GM18868 (cell line): ENCODE results near the gene UBTD1.
"Not testable (repeated sequence)": the region's sequence is repeated elsewhere in the genome, so short reads cannot be mapped to it uniquely, and the experiment has no call there.

Experiments
- ATAC-seq: cut with Tn5 transposase; IDR thresholded peaks from one replicate; pipeline ENCODE4 v1.9.1; 2021; ENCODE audit warnings: mild to moderate bottlenecking, moderate library complexity; ENCODE audit not compliant: unreplicated experiment

Gene UBTD1, protein sequence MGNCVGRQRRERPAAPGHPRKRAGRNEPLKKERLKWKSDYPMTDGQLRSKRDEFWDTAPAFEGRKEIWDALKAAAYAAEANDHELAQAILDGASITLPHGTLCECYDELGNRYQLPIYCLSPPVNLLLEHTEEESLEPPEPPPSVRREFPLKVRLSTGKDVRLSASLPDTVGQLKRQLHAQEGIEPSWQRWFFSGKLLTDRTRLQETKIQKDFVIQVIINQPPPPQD

DNA sequence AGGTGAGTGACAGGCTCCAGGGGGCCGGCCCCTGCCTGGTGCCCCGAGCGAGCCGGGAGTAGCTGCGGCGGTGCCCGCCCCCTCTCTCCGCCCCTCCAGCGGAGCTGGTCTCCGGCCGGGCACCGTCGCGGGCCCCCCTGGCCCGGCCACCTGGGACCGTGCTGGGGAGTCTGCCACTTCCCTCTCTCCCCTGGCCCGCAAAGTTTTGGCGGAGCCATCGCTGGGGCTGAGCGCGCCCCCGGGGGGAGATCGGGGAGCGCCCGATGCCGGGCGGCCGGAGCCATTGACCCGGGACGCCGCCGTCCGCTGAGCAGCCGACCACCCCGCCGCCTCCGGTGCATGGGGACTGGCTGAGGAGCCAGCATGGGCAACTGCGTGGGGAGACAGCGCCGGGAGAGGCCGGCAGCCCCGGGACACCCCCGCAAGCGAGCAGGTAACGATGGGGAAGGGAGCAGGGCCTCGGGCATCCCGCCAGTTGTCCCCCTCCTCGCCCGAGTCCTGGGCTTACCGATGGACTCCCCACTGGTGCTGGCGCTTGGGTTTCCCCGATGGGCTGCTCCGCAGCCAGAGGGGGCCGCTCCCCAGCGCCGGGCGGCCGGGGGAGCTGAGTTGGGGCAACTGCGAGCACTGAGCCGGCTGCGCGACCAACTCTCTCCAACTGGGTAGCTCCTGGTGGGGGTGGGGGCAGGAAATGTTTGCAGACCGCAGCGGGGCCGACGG, at the start of gene UBTD1:
Gene UBTD1, plus strand, starts transcription at position 84 of the 720 bp plus-strand sequence. Its CDS starts 280 bp downstream, at position 364.
- ATAC-seq = no peak

DNA sequence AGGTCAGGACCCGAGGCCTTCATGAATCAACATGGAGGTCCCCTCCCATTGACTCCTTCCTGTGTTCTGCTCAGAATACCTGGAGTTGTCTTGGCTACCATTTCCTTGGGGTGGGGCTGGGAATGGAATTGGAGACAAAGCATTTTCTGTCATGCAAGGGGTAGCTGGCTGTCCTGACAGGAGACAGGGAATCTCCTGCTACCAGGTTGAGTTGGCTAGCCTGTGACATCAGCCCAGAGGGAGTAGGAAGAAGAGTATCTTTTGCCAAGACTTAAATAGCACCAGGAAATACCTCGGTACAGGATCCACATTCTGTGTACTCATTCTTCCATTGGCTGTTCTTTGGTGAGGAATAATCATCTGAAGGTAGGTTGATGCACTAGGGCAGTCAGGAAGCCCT, 47.9 kb upstream of the UBTD1 start:
- ATAC-seq = no peak

DNA sequence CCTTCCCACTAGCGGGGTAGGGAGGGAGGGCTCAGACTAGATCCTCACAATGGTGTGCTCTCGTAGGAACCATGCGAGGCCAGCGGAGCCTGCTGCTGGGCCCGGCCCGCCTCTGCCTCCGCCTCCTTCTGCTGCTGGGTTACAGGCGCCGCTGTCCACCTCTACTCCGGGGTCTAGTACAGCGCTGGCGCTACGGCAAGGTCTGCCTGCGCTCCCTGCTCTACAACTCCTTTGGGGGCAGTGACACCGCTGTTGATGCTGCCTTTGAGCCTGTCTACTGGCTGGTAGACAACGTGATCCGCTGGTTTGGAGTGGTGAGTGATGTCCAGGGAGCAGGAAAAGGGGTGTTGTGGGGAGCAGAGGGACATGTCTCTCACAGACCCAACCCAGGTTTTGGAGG, 47.1 kb upstream of the UBTD1 start:
- no peak for ATAC-seq

DNA sequence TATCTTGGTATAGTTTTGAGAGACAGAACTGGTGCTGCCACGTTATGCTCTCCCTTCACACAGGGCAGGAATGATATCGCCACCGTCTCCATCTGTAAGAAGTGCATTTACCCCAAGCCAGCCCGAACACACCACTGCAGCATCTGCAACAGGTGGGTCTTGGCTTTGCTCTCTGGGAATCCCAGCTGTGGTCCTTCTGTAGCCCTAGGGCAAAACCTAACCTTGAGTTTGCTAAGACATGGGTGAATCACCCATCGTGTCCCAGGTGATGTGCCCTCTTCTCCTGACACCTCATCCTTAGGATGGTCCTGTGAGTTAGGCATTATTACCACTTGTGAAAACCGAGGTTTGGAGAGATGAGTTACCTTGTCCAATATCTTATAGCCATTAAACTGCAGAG, 46.4 kb upstream of the UBTD1 start:
- no peak for ATAC-seq

DNA sequence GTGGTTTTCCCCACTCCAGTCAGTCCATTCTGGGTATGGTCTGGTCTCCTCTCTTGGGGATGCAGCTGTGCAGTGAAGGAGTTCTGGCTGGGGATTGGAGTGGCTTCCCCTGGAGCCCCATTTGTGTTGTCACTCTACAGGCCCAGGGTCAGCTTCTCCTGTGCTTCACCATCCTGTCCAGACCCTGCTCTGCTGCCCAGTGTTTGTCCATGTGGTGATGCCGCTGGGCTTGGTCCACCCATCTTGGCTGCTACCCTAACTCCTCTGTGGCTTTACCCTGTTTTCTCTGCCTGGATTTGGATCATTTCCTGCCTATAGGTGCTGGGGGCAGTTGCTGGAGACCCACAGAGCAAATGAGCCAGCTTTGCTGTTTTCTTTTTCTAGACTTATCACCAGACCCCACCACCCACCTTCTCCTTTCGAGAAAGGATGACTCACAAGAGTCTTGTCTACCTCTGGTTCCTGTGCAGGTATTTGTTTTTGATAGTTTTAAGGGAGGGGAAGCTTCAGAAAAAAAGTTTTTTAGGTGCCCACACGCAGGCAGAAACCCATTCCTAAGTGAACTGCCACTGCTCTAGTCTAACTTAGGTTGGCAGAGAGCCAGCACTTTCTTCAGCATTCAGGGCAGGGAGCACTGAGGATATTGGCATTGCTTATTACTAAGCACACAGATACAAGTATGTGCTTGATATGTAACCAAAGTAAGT, 44.2 kb upstream of the UBTD1 start:
- ATAC-seq = no peak

DNA sequence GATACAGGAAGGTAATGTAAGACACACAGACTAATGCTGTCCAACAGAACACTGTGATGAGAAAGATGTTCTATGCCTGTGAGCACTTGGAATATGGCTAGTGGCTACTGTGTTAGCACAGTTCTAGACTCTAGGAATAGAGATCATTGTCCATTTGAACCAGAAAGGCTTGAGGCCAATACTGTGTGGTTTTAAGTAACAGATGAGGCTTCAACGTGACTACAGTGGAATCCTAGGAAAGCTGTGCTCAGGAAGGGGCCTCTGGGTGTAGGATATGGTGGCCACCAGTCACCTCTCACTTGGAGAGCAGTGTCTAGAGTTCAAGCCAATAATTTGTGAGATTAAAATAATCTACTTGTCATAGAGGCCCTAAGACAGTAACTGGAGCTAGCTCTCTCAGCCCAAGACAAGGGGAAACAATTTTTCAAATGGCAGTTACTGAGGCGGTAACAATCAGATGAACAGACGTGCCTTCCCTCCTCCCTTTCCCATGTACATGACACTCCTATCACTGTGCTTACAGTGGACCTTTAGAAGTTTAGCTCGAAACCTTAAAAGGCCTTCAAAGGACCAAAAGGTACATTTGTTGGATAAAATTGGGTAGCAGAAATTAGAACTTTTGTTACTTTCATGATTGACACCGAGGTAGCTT, 42.6 kb upstream of the UBTD1 start:
- no peak for ATAC-seq

DNA sequence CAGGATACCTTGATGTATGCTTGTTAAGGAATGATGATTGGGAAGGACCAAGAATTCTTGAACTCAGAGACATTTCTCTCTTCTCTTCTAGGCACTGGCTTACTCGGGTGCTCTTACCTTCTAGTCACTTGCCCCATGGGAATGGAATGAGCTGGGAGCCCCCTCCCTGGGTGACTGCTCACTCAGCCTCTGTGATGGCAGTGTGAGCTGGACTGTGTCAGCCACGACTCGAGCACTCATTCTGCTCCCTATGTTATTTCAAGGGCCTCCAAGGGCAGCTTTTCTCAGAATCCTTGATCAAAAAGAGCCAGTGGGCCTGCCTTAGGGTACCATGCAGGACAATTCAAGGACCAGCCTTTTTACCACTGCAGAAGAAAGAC, 42.0 kb upstream of the UBTD1 start:
- no peak for ATAC-seq

DNA sequence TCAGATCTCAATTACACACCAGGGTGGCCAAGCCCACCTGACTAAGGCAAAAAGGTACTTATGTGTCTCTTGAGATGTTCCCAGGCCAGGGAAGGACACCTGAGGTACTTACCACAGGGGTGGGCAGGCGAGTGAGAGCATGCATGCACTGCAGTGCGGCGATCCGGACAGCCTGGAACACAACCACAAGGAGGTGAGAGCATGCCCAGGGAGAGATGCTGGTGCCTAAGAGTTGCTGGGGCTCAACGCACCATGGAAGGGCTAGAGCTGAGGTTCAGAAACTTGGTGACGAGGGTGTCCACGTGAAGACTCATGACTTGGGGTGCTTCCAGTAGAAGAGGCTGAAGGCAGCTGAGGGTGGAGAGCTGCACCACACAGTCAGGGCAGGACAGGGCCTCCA, 39.6 kb upstream of the UBTD1 start:
- no peak for ATAC-seq

DNA sequence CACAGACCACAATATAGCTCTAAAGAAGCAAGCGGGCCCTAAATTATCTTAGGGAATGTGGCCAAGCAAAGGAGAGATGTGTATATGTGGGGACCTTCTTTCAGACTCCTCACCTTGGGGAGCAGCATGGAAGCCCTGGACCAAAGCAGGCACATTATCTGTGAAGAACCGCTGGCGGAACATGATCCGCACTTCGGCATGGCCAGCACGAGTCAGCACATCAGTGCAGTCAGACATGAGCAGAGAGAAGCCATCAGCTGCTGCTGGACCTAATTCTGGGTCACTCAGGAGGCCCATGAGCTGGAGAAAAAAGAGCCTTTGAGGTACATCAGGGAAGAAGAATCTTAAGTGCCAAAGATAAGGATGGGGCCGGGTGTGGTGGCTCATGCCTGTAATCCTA, 38.8 kb upstream of the UBTD1 start:
- ATAC-seq = no peak

DNA sequence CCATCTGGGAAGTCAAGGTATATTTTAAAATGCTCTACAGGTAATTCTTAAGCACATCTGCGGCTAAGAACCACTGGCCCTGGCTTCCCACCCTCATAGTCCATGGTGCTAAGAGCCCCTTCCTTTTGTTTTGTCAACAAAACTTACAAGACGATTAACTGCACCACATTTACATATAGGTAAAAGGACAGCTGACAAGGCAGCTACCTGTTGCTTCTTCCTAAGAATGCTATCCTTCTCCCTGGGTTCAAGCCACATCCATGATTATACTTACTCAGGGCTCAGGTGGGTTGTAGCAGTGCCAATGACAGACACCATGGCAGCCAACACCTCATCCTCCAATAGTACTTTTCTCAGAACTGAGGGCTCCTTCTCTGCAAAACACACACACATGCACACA, 36.4 kb upstream of the UBTD1 start:
- ATAC-seq = no peak

DNA sequence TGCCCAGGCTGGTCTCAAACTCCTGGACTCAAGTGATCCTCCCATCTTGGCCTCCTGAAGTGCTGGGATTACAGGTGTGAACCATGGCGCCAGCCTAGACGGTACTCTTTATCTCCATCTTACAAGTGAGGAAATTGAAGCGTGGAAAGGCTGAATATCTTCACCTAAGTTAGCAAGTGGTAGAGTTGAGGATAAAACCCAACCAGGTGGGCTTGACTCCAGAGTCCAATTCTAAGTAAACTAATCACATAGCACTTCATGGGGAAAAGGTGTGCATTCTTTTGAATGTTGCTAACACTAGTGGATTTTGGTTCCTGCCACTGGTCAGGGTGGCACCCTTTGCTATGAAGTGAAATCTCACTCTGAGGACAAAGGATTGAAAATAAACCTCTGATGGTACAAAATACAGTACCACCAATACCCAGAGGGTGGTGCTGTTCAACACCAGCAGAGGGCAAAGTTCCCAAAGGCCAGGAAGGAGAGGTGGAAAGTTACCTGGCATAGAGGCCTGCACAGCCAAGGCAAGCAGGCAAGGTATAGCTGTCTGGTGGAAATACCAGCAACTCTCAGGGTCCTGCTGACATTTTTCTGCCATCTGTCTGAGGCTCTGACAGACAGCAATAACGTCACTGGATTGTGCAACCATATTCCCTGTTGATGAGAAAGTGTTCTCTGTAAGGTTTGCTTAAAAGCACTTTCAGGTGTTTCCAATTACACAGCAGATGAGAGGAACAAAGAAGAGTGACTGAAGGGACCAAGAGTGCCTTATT, 35.2 kb upstream of the UBTD1 start:
- ATAC-seq = no peak

DNA sequence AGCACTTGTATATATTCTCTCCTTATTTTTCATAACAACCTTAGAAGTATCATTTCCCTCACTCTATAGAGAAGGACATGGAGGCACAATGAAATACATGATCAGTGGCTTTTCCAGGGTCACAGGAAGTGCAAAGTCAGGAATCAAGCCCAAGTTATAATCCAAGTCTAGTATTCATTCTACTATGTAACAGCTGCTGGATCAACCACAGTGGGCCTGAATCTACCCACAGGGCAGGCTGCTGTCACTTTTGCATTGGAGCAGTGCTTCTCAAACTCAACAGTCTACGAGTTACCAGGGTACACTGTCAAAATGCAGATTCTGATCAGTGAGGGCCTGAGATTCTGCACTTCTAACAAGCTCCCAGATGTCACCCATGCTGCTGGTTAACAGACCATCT, 34.5 kb upstream of the UBTD1 start:
- ATAC-seq = no peak

DNA sequence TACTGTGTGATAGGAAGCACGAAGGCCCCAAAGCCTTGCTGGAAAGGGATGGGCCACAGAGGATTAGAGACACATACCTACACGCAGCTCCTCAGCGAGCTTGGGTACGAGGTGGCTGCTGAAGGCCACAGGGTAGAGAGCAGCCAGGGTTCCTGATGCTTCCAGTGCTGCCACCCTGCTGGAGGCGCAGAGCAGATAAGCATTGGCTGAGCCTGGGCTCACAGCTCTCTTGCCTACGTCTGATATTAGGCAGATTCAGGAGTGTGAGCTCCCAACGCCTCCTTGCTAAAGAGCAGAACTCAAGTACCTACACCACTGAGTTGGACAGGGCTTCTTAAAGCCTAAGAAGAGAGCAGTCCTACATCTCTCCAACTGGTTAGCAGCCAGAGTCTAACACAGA, 32.7 kb upstream of the UBTD1 start:
- ATAC-seq = no peak

DNA sequence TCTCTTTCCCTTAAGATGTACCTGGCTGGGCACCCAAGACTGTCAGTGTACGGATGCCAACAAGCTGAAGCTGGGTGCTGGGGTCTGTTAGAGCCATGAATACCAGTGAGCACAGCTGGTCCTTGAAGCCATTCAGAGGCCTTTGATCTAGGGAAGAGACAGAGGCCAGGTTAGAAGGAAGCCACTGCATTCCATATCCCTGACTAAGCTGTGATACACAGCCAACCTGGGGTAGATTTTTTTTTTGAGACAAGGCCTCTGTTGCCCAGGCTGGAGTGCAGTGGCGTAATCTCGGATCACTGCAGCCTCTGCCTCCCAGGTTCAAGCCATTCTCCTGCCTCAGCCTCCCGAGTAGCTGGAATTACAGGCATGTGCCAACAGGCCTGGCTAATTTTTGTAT, 32.0 kb upstream of the UBTD1 start:
- no peak for ATAC-seq

DNA sequence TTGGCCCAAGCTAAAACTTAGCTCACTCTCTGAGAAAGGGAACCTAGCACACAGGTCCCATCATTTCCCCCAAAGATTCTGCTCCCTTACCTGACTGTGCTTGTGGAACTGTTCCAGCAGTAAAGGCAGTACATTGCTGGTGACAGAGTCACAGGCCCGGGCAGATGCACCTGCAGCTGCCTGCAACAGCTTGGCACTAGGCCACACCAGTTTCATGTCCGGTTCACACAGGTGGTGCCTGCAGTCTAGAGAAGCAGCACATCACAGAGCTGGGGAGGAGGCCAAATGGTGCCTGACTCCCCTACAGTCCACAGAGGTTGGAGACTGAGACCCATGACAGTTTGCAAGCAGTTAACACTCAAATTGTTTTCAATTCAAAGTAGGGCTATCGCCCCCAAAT, 30.6 kb upstream of the UBTD1 start:
- no peak for ATAC-seq

DNA sequence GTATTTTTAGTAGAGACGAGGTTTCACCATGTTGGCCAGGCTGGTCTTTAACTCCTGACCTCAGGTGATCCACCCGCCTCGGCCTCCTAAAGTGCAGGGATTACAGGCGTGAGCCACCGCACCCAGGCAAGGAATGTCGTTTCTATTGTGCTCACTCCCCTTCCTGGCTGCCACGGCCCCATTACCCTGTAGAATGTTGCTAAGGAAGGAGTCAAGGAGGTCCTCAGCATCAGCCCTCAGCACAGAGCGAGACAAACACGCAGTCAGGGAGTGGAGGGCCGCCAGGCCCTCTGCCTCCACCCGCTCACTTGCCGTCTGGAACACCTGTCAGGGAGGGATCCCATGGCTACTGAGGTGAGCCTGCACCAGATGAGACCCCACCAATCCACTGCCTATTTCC, 29.9 kb upstream of the UBTD1 start:
- not testable (repeated sequence) for ATAC-seq

DNA sequence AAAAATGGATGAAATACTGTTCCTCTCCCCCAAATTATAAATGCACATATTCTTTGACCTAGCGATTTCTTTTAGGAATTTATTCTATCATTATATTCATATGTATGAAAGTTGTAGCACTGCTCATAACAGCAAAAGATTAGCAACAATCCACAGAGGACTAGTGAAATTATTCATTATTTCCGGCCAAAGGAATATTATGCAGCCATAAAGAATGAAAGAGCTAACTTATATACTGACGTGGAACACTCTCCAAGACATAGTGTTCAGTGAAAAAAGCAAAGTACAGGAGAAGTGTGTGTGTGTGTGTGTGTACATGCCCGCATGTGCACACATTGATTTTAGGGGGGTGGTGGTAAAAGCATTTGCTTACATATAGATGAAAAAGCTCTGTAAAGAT, 23.8 kb upstream of the UBTD1 start:
- no peak for ATAC-seq

DNA sequence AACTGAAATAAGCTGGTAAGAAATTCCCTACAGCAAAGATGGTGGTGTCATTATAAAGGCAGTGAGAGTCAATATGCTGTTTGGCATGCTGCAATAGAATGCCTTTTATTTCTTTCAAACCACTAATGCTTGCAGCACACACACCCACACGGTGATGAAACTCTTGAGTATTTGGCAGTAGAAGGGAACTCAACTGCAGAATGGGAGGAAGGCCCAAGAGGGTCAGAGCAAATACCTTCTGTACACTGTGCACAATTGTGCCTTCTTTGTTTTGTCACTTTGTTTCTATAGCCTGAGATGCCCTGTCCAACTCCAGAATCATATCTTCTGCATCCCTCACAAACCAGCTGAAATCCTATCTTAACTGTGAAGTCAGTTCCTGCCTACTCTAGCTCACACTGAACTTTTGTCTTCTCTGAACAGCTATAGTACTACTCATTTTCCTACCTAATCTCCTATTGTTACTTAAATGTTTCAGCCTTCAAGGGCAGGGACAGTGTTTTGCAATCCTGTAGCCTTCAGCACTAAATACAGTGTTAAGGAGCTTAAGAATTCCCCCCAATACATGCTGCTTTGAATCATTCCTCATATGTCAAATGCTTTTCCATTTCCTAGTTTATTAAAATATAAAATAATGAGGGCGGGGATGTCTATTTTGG, 22.7 kb upstream of the UBTD1 start:
- ATAC-seq = no peak

DNA sequence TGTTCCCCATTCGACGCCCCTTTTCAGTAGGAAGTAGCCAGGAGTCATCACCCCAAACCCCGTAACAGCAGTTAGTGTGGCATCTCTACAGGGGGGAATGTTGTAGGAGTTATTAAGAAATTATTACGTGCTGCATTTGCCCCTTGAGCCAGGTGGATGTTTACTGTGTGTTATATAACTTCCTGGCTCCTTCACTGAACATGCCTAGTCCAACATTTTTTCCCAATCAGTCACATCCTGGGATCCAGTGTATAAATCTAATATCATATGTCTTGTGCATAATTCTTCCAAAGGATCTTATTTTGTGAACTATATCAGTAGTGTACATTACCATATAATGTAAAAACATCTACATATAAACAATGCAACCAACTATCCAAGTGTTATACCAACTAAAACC, 19.3 kb upstream of the UBTD1 start:
- ATAC-seq = not testable (repeated sequence)

DNA sequence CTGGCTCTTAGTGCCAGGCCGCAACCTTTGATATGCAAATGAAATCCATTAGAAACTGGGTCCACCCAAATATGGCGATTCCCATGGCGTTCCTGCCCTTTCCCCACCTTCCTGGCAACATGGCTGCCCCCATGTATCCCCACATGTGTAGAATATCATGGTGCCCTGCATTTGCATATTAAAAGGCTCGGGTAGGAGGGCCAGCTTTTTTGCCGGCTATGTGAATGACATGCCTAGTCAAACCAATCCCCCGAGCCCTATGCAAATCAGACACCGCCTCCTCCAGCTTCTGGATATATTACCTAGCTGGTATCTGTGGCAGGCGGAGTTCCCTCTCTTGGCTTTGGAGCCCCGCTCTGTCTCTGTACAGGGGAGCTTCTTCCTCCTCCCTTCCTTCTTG, 18.8 kb upstream of the UBTD1 start:
- ATAC-seq = no peak
